SIG-M5 treated with dmso at 0.1 percent for 504 hours (cell line): Measurements from ENCODE around the gene BICD1.
"Not testable (repeated sequence)": the region's sequence is repeated elsewhere in the genome, so short reads cannot be mapped to it uniquely, and the experiment has no call there.

Source experiments
- DNase-seq: peaks from one replicate; lab custom pipeline; 2025; ENCODE audit not compliant: unreplicated experiment; lab: John Stamatoyannopoulos, UW

The BICD1 gene

GRCh38 chr12:32273712-32274111 is 167.1 kb downstream of the BICD1 start:
- no peak for DNase-seq

DNA sequence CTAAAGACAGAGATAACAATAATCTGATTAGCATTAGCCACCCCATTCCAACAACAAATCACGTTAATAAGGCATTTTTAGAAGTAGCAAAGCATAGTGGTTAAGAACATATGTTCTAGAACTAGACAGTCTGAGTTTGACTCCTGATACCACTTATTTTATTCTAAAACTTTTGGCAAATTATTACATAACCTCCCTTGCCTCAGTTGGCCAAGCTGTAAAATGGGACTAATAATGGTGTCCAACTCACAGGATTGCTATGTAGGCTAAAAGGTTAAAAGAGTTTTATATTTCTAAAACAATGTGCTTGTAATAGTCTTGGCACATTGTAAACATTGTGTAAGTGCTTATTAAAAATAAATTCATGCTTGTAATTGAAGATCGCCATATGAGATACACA is 168.0 kb downstream of the BICD1 start:
- no peak for DNase-seq

- DNase-seq = not testable (repeated sequence)
These were observed 168.9 kb downstream of the BICD1 start for GRCh38 chr12:32275520-32275919.

- DNase-seq = no peak
These were observed 171.1 kb downstream of the BICD1 start for GRCh38 chr12:32277774-32278173.

DNA sequence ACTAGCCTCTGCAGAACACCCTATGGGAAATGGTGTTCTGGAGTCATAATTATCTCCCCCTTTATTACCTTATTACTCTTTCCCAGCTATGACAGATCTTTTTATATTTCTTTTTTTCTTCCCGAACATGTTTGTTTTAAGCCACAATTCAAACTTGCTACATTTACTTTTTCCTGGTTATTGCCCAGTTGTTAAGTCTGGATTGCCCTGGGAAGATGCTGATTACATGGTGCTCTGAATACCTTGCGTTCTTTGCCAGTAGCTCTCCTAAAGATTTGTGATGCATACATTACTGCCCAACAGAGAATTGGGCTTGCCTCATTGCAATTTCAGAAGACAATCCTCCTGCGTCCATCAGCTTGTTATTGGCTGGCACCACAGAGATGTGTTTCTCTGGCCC is 174.5 kb downstream of the BICD1 start:
- no peak for DNase-seq

- no peak for DNase-seq
These were observed 177.9 kb downstream of the BICD1 start for GRCh38 chr12:32284561-32284960.

- DNase-seq = no peak
These were observed 178.4 kb downstream of the BICD1 start for GRCh38 chr12:32285021-32285420.

GRCh38 chr12:32285489-32285888 is 178.8 kb downstream of the BICD1 start:
- no peak for DNase-seq

DNA sequence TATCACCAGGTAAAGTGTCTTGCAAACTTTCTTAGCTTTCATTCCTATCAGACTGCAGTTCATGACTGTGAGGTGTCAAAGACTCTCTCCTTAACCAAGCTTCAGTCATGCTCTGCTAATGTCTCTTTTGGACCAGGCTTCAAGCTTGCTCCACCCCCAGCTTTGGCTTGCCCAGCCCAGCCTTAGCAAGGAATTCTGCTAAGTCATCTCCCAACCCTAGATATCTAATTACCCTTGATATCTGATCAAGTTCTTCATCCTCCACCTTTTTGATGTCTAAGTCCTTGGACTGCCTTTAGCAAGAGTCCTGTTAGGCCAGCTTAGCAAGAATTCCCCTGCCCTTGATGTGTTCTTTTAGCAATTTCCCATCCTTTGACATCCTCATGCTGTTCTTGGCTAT is 183.8 kb downstream of the BICD1 start:
- no peak for DNase-seq

- peak; percentile 8 for DNase-seq
These were observed 185.5 kb downstream of the BICD1 start for GRCh38 chr12:32292151-32292550.

DNA sequence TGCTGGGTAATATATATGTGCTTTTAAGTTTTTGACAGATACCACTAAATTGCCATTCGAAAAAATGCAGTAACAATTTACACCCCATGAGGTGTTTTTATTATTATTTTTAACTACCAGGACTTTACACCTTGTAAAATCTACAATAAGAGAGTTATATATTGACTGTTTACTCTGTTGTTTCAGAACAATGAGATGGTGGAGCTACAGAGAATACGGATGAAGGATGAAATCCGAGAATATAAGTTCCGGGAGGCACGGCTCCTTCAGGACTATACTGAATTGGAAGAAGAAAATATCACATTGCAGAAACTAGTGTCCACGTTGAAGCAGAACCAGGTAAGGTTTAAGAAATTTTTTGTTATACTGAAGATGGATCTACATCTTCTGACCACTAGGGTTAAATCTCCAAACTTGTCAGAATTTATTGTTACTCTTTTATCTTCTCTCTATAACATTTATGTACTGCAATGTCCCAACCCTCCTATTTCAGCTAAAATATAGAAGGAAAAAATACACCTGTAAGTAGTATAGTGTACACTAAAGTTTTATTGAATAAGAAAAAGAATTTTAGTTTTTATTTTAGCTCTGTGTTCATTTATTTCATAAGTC is 187.3 kb downstream of the BICD1 start:
- no peak for DNase-seq

DNA sequence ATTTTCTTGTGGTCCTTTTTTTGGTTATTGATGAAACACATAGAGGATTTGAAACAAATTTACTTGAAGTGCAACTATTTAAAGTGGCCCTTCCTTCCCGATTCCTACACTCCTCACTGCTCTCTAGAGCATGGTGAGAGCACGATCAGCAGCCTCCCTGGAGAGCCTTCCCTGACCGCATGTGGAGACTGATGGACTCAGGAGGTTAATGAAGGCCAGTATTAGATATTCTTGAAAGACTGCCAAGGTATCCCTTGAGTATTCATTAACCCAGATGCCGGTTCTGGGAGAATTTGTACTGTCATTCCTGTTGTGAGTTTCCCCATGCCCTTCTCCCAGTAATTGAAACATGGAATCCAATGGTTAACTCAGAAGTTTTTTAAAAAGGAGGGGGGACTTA is 189.9 kb downstream of the BICD1 start:
- no peak for DNase-seq

DNA sequence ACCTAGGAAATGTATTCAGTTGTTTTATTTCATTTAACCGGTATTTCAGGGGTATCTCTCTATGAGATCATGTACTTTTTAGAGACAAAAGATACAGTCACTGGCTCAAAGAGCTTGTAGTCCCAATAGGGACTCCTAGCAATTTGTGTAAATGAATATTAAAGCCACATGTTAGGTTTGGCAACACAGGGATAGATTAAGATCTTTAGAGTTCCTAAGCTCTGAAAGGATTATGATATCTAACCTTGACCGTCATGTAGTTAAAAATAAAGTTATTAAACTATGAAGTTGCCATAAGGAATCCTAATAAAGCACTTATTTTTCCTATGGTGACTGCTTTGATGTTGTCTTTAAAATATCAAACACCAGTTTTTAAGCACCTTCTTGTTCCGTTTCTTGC is 192.3 kb downstream of the BICD1 start:
- no peak for DNase-seq

DNA sequence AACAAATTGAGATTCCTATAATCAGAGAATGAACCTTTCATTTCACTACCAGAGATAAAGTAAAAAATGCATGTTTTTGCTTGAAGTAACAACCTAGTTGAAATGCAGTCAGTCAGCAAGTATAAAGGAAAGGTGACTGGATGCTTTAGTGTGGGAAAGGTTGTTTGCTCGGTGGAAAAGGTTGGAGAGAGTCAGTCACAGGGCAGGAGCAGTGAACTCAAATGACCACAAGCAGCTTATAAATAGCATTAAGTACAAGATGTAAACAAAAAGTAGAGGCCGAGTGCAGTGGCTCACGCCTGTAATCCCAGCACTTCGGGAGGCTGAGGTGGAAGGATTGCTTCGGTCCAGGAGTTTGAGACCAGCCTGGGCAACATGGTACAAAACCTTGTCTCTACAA is 194.6 kb downstream of the BICD1 start:
- DNase-seq = no peak

DNA sequence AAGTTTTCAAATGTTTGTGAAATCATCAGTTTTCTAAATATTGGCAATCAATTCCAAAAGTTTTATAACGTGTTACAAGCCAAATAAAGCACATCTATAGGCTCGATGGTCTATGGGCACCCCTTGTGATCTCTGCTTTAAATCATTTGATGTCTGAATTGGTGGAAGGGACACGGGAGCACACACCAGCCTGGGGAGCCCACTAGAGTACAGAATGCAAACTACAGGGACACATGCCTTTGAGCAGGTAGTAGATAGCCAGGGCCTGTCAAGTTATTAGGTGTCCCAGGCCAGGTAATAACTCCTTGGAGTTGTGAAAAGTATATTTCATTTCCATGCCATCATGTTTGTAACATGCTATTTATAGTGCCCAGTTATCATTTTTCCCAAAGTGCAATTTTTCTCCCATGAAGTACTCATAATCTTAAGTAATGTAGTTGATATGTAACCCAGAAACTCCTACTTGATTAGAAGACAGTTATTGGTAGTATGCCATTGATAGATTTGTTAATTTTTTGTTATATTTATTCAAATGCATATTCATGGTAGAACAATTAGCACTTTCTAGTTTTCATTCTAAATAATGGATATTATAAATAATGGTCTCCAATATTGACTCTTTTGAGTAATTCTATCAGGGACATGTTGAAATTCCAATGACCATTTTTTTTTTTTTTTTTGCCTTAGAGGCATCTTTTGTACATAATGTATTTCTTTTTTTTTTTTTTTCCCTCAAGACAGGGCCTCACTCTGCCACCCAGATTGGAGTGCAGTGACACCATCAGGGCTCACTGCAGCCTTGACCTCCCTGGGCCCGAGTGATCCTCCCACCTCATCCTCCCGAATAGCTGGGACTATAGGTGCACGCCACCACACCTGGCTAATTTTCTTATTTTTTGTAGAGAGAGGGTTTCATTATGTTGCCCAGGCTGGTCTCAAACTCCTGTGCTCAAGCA is 195.8 kb downstream of the BICD1 start:
- DNase-seq = peak; percentile 27

- no peak for DNase-seq
These were observed 196.5 kb downstream of the BICD1 start for GRCh38 chr12:32303174-32303549.

DNA sequence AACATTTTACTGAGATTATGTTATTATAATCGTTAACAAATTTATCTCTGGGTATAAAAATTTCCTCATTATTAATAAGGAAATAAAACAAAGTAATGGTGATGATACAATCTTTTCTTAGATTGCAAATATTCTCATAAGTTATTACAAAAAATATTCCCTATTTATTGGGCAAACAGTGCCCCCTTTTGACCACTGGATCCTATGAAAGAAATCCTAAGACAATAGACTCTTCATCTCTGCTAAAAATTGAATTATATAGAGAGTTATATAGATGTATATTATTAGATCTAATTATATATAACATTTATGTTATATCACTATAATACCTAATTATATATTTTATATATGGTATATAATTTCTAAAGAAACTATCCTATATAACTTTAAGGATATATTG is 198.5 kb downstream of the BICD1 start:
- no peak for DNase-seq

GRCh38 chr12:32307326-32307725 is 200.7 kb downstream of the BICD1 start:
- no peak for DNase-seq

- no peak for DNase-seq
These were observed 203.4 kb downstream of the BICD1 start for GRCh38 chr12:32309811-32310736.

GRCh38 chr12:32312049-32312670 is 205.5 kb downstream of the BICD1 start:
- peak; percentile 40 for DNase-seq

DNA sequence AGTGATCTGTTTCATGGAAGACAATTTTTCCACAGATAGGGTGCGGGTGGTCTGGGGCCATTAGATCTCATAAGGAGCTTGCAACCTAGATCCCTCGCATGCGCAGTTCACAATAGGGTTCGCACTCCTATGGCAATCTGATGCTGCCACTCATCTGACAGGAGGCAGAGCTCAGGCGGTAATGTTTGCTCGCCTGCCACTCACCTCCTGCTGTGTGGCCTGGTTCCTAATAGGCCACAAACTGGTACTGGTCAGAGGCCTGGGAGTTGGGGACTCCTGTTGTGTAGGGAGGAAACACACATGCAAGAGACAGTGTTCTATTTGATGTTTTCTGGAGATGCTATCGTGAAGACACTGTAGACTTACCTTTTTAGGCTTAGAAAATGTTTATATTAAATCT is 215.7 kb downstream of the BICD1 start:
- DNase-seq = no peak
